Activated CD4-positive, alpha-beta T cell treated with anti-CD3 and anti-CD28 coated beads, Interleukin-2, amount 50 U/mL, for 48 hours (primary cell): Measurements from ENCODE around the gene PRR22.

Experiments used
- DNase-seq, 2 experiments: peaks; one replicate each; pipeline ENCODE4 v3.0.0-alpha.2; 2020

PRR22 gene

GRCh38 chr19:5784581-5785147 lies at the start of gene PRR22:
PRR22 (minus strand) TSS chr19:5784746; CDS start chr19:5784660, 86 bp downstream.
- no peak for DNase-seq

GRCh38 chr19:5832527-5833216 lies 48.1 kb upstream of the PRR22 start:
- DNase-seq, result no peak

- no peak for DNase-seq
These were observed 47.5 kb upstream of the PRR22 start for GRCh38 chr19:5832061-5832460.

GRCh38 chr19:5831159-5831558 lies 46.6 kb upstream of the PRR22 start:
- DNase-seq, result no peak

- DNase-seq, result no peak
These were observed 45.2 kb upstream of the PRR22 start for GRCh38 chr19:5829567-5830310.

GRCh38 chr19:5828661-5829566 lies 44.4 kb upstream of the PRR22 start:
- DNase-seq, result peak; percentile 41 to 53

GRCh38 chr19:5827891-5828660 lies 43.5 kb upstream of the PRR22 start:
- DNase-seq, result peak; percentile 95 to 96

DNA sequence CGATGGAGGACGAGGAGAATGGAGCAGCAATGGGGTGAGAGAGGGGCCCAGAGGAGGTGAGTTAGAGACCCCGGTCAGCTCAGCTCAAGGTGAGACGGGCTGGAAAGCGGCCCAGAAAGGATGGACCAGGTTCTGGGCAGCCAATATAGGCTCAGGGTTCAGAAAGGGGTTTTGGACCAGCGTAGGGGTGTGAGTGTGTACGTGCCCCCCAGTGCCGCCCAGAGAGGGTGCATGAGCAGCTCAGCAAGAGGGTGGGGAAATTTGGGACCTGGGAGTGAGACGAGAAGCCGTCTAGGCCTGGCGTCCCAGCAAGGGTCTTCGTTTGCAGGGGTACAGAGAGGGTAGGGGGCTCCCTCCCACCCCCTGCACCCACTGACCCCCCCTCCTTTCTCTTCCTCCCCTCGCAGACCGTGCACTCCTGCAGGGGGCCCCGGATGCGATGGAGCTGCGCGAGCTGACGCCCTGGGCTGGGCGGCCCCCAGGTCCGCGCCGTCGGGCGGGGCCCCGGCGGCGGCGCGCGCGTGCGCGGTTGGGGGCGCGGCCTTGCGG lies 42.9 kb upstream of the PRR22 start:
- DNase-seq, result no peak

DNA sequence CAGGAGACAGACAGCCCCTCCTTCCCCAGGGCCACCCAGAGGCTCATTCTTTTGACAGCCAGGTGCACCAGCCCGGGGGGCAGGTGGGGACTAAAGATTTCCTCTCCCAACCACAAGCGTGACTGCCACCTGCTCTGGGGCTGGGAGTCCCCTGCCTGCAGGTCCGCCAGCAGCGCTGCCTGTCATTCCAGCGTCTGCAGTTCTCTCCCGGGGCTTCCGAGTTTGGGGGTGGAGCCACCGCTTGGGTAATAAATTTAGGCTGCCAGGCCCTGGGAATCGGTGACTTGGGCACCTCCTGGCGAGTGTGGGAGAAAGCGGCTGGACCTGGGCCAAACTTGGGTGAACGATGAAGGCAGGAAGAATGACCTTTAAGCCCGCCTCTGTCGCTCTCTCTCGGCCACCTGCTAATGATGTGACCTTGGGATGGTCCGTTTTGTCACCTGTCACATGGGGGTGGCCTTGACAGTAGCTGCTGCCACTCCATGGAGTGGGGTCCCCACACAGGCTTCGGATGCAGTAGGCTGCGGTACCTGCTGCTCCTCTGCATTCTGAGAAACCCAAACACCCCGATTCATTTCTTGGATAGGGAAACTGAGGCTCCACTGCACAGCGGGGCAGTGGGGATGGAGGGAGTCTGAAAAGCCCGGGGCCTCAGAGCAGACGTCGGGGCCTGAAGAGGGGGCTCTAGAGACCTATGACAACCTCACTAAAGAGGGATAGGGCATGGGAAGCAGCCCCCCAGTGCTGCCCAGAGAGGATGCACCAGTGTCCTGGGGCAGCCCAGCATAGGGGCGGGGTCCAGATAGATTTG lies 42.2 kb upstream of the PRR22 start:
- DNase-seq, result peak in 1 of 2 experiments; percentile 36

- DNase-seq, result no peak
These were observed 40.6 kb upstream of the PRR22 start for GRCh38 chr19:5825178-5825577.

GRCh38 chr19:5824751-5825150 lies 40.2 kb upstream of the PRR22 start:
- no peak for DNase-seq

GRCh38 chr19:5823579-5824281 lies 39.2 kb upstream of the PRR22 start:
- no peak for DNase-seq

DNA sequence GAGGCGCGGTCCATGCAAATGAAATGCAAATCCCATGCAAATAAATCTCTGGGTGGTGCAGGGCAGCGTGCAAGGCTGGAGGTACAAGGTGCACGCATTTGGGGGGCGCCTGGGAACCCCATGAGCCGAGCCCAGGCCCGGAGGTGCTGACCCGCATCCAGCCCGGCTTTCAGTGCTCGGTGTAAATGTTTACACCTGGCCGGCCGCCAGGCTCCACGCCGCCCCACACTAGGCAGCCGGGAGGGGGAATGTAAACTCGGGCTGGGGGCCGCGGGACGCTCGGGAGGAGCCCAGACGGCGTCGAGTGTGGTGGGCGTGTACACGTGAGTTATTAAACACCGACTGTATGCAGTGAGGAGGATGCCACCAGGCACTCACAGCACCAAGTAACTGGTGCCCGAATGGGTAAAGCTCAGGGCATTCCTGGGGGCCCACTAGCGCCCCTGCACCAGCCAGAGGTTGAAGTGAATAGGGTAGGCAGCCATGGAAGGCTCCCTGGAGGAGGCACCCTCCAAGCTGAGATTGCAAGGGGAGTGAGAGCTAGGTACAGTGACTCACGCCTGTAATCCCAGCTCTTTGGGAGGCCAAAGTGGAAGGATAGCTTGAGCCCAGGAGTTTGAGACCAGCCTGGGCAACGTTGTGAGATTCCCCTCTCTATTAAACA lies 37.8 kb upstream of the PRR22 start:
- DNase-seq, result no peak

GRCh38 chr19:5821521-5822180 lies 37.1 kb upstream of the PRR22 start:
- no peak for DNase-seq

DNA sequence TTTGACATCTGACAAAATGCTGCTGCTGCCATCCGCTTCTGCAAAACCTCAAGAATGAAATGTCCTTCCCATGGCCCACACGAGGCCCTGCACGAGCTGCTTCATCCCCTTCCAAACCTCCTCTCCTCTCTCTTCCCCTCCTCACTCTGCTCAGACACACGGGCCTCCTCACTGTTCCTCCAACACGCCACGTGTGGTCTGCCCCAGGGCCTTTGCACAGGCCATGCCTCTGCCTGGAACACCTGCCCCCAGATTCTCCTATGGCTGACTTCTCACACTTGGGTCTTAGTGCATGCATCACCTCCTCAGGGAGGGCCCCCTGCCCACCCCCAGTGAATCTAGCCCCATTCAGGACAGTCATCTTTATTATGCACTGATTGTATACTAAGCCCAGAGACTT lies 36.2 kb upstream of the PRR22 start:
- no peak for DNase-seq

GRCh38 chr19:5818594-5818993 lies 34.0 kb upstream of the PRR22 start:
- DNase-seq, result no peak

DNA sequence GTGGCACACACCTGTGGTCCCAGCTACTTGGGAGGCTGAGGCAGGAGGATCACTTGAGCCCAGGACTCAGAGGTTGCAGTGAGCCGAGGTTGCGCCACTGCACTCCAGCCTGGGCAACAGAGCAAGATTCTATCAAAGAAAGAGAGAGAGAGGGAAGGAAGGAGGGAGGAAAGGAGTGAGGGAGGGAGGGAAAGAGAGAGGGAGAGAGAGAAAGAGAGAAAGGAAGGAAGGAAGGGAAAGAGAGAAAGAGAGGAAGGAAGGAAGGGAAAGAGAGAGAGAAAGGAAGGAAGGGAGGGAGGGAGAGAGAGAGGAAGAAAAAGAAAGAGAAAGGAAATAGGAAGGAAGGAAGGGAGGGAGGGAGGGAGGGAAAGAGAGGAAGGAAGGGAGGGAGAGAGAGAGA lies 32.7 kb upstream of the PRR22 start:
- no peak for DNase-seq

DNA sequence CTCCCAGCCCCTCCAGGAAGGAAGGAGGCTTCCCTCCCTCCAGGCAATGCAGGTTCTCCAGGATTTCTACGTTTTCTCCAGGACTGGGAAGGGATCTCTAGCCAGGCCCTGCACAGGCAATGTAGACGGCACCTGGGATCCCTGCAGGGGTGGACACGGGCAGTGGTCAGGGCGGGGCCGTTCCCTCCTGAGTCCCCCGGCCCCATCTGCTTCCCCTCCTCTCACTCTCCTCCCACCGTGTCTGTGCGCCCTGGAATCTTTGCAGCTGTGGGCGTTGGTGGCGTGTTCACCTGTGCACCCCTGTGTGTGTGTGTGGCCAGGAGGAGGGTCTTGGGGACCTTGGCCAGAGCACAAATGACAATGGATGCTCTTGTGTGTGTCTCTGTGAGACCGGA lies 30.3 kb upstream of the PRR22 start:
- no peak for DNase-seq

GRCh38 chr19:5814123-5814851 lies 29.7 kb upstream of the PRR22 start:
- no peak for DNase-seq
